Uterus (tissue), 4 donors: ENCODE data around the gene SH3BP2. TPM values are rescaled to one million over a fixed set of nuclear protein-coding genes. Genes with fewer than 3 reads are reported as not detected.

ENCODE experiments used
- DNase-seq, 2 donors: peaks; one replicate each; pipeline ENCODE4 v3.0.0-alpha.2; 2019 to 2020
- H3K27ac ChIP-seq, 2 donors: fragments of 200-600 bp; sonication (generic); 1 replicate in 1 of 2; 2 replicates in 1 of 2; pipeline ENCODE4 v1.5.1; 2016 to 2018
- H3K27me3 ChIP-seq, 2 donors: fragments of 200-600 bp; sonication (generic); one replicate each; pipeline ENCODE4 v1.5.1; 2018 to 2019; ENCODE audit warnings: control low read depth in 1 of 2
- H3K36me3 ChIP-seq, 2 donors: fragments of 200-600 bp; sonication (generic); one replicate each; pipeline ENCODE4 v1.5.1; 2019; ENCODE audit warnings: control low read depth in 1 of 2
- H3K4me1 ChIP-seq, 2 donors: fragments of 200-600 bp; sonication (generic); one replicate each; pipeline ENCODE4 v1.5.1; 2018 to 2019; ENCODE audit warnings: control low read depth in 1 of 2
- H3K4me3 ChIP-seq, 2 donors: fragments of 200-600 bp; sonication (generic); 1 replicate in 1 of 2; 2 replicates in 1 of 2; pipeline ENCODE4 v1.5.1; 2018 to 2019; ENCODE audit warnings: mild to moderate bottlenecking in 1 of 2
- H3K9me3 ChIP-seq, 2 donors: fragments of 200-600 bp; sonication (generic); one replicate each; pipeline ENCODE4 v1.5.1; 2019; ENCODE audit warnings: control low read depth in 1 of 2
- CTCF ChIP-seq, 4 experiments: fragments of 200-600 bp in 2 of 4; fragments of 450-650 bp in 2 of 4; sonication (generic) in 2 of 4; IDR thresholded peaks; one replicate each; pipeline ENCODE4 v1.5.1; 2016 to 2019; ENCODE audit warnings: antibody characterized with exemption in 4 of 4, mild to moderate bottlenecking in 2 of 4, moderate library complexity in 1 of 4
- POLR2A ChIP-seq, 2 donors: fragments of 450-650 bp; IDR thresholded peaks; one replicate each; pipeline ENCODE4 v1.6.1; 2016; ENCODE audit warnings: antibody characterized with exemption in 2 of 2, mild to moderate bottlenecking in 1 of 2, moderate library complexity in 1 of 2
- intact Hi-C: fragments of 100-400 bp; cut with DNase I; formaldehyde crosslinking; loops from one replicate; pipeline ENCODE4 v1.15.1; 2023; ENCODE audit warnings: low total_unique reads
- total RNA-seq, 4 donors: library from RNA; depleted of rRNA in 3 of 4; stranded (reverse); fragments of >200 nt in 3 of 4; gene quantifications; one replicate each; pipeline versions ENCODE4 v1.1.0 to v1.2.4, GENCODE V29; 2014 to 2023
- donor health status: DM: yes; HTN: yes; CAD: no.

Gene SH3BP2
- total RNA-seq, 4 donors from 2014 or later: 6.4 to 50.0 (median 29.3) TPM

GRCh38 chr4:2856266-2856665 lies 63.4 kb downstream of the SH3BP2 start:
- no peaks in the 10 kb centered on the region for H3K27me3 ChIP-seq
- H3K9me3 ChIP-seq: no peaks in the 10 kb centered on the region
- intact Hi-C loops: no loop called here
- H3K4me3 ChIP-seq: no peak overlapping the region
- H3K27ac ChIP-seq: no peak overlapping the region
- H3K4me1 ChIP-seq: peaks cover 15 to 20% of the 10 kb centered on the region in 2 donors
- DNase-seq: no peak
- TF ChIP-seq CTCF (IDR thresholded peaks at IDR 0.05): no peak
- no peak for TF ChIP-seq POLR2A (IDR thresholded peaks at IDR 0.05)
- no peaks in the 10 kb centered on the region for H3K36me3 ChIP-seq

DNA sequence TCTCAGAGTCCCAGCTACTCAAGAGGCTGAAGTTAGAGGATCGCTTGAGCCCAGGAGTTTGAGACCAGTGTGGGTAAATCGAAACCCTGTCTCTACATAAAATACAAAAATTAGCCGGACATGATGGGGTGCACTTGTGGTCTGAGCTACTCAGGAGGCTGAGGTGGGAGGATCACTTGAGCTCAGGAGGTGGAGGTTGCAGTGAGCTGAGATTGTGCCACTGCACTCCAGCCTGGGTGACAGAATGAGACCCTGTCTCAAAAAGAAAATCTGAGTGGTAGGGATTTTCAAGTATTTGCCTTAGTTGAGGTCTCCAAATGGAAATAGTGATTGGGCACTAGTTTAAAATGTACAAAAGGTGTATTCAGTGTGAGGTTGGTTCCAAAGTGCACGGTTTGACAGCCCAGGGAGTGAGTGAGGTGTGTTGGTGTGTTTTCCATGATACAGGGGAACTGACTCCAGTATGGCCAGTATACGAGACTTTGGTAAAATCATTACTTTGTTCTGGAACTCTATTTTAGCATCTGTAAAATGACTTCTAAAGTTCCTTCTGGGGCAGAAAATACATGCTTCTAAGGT lies 64.6 kb downstream of the SH3BP2 start:
- Histone ChIP-seq H3K4me3 (no peak overlapping the region), H3K9me3 (no peaks in the 10 kb centered on the region), H3K27me3 (no peaks in the 10 kb centered on the region), H3K27ac (peak overlapping the region in 1 of 2 donors; percentile 50), H3K36me3 (no peaks in the 10 kb centered on the region), H3K4me1 (peaks cover 25% of the 10 kb centered on the region in 2 donors)
- DNase-seq: no peak
- intact Hi-C loops: no loop called here
- TF ChIP-seq CTCF (IDR thresholded peaks at IDR 0.05) (no peak), POLR2A (IDR thresholded peaks at IDR 0.05) (no peak)

DNA sequence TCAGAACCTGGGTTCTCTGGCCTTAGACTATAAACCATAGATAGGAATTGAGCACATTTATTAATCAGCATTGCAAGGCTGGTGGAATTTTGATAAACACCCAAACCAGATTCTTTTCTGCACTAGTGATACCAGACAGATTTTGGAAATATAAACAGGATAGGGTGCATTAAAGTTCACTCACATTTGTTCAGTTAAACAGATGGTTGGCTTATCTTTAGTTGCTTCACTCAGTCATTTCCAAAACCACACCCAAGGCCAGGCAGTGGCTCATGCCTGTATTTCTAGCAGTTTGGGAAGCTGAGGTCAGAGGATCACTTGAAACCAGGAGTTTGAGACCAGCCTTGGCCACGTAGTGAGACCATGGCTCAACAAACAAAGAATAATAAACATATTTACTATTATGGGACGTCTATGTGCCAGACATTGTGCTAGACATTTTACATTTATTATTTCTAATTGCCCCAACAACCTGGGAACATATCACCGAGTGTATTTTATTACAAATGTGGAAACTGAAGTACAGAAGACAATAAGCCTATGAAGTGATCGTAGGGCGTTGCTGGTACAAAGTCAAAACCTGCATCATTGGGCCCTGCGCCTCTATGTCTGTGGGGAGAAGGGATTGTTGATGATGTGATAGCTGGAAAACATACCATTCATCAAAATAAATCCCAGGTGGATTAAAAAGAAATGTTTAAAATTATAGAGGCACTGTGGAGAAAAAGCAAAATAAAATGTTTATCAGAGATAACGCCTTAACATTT lies 65.7 kb downstream of the SH3BP2 start:
- TF ChIP-seq CTCF (IDR thresholded peaks at IDR 0.05) (no peak), POLR2A (IDR thresholded peaks at IDR 0.05) (no peak)
- H3K4me1 ChIP-seq: peaks cover 23 to 25% of the 10 kb centered on the region in 2 donors
- H3K9me3 ChIP-seq: no peaks in the 10 kb centered on the region
- DNase-seq: no peak
- H3K27ac ChIP-seq: peak overlapping the region in 1 of 2 donors; percentile 50
- H3K4me3 ChIP-seq: no peak overlapping the region
- no peaks in the 10 kb centered on the region for H3K36me3 ChIP-seq
- intact Hi-C loops: no loop called here
- H3K27me3 ChIP-seq: no peaks in the 10 kb centered on the region

- TF ChIP-seq POLR2A (IDR thresholded peaks at IDR 0.05) (no peak), CTCF (IDR thresholded peaks at IDR 0.05) (no peak)
- no peaks in the 10 kb centered on the region for H3K9me3 ChIP-seq
- H3K36me3 ChIP-seq: no peaks in the 10 kb centered on the region
- no peak overlapping the region for H3K4me3 ChIP-seq
- peaks cover 23 to 25% of the 10 kb centered on the region in 2 donors for H3K4me1 ChIP-seq
- intact Hi-C loops: no loop called here
- H3K27me3 ChIP-seq: no peaks in the 10 kb centered on the region
- peak overlapping the region in 1 of 2 donors; percentile 50 for H3K27ac ChIP-seq
- DNase-seq: no peak
These were observed 66.6 kb downstream of the SH3BP2 start for GRCh38 chr4:2859514-2859913.
